Skeletal muscle satellite cell (primary cell): ENCODE measurements around the gene TBL3.
"Not testable (repeated sequence)": the region's sequence is repeated elsewhere in the genome, so short reads cannot be mapped to it uniquely, and the experiment has no call there.

Experiments
- H3K27me3 ChIP-seq: 2 replicates; pipeline ENCODE4 v1.7.0; 2013; ENCODE audit warnings: low read length; ENCODE audit not compliant: control insufficient read depth, insufficient read depth
- H3K36me3 ChIP-seq: 2 replicates; pipeline ENCODE4 v1.7.0; 2013; ENCODE audit warnings: mild to moderate bottlenecking, control low read depth, low read length; ENCODE audit not compliant: insufficient read depth
- H3K4me1 ChIP-seq: 2 replicates; pipeline ENCODE4 v1.7.0; 2013; ENCODE audit warnings: low read length; ENCODE audit not compliant: control insufficient read depth, insufficient read depth
- H3K4me2 ChIP-seq: 2 replicates; pipeline ENCODE4 v1.7.0; 2013; ENCODE audit warnings: mild to moderate bottlenecking, low read length
- H3K4me3 ChIP-seq: 2 replicates; pipeline ENCODE4 v1.7.0; 2013; ENCODE audit warnings: low read length
- H3K9ac ChIP-seq: 2 replicates; pipeline ENCODE4 v1.7.0; 2013; ENCODE audit warnings: mild to moderate bottlenecking, low read depth, low read length, moderate library complexity
- H3K9me3 ChIP-seq: replicated peaks from 2 replicates; pipeline ENCODE4 v1.7.0; 2013; ENCODE audit warnings: mild to moderate bottlenecking, control low read depth, low read length

Gene TBL3

GRCh38 chr16:2008631-2009163, 36.8 kb downstream of the TBL3 start:
- Histone ChIP-seq H3K4me1 (peaks cover 58% of the 10 kb centered on the region), H3K36me3 (peaks cover under 1% of the 10 kb centered on the region), H3K27me3 (no peaks in the 10 kb centered on the region), H3K9me3 (no peaks in the 10 kb centered on the region), H3K9ac (peak overlapping the region; percentile 95), H3K4me2 (peak overlapping the region; percentile 93), H3K4me3 (peak overlapping the region; percentile 74)

GRCh38 chr16:2009164-2009711, 37.4 kb downstream of the TBL3 start:
- peak overlapping the region; percentile 95 for H3K9ac ChIP-seq
- no peaks in the 10 kb centered on the region for H3K27me3 ChIP-seq
- peak overlapping the region; percentile 74 for H3K4me3 ChIP-seq
- H3K36me3 ChIP-seq: no peaks in the 10 kb centered on the region
- peaks cover 54% of the 10 kb centered on the region for H3K4me1 ChIP-seq
- H3K4me2 ChIP-seq: peak overlapping the region; percentile 93
- H3K9me3 ChIP-seq: no peaks in the 10 kb centered on the region

DNA sequence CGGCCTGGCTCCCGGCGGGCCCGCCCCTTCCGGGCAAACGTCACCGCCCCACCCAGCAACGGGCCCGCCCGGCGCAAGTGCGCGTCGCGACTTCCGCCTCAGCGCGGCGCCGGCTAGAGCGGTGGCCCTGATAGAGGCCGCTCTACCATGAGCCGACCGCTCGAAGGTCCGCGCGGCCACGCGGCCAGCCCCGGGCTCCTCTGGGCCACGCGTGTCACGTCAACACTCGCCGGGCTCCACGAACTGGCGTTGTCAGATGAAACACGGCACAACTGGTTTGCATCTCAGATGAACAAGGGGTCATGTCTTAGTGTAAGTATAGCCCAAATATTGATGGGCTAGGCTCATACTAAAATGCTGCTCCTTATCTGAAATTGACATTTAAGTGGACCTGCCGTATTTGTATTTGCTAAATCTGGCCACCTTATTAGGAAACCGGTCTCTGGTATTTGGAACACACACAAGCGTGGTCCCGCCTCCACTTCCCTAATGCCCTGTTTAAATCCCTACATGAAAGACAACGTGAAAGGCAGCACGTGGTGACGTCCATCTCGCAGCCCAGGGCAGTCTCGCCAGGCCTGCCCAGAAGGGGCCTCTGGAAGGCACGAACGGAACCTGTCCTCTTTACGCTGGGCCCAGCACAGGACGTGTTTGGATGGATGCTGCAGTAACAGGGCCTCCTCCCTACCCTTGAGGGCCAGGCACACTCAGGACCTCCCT, 38.1 kb downstream of the TBL3 start, which contains the start of gene ZNF598:
Gene ZNF598, minus strand, starts transcription at position 31 of the 720 bp plus-strand sequence.
- Histone ChIP-seq H3K27me3 (no peaks in the 10 kb centered on the region), H3K4me1 (peaks cover 47% of the 10 kb centered on the region), H3K9ac (peak within 1 kb of the TSS; percentile 95), H3K36me3 (no peaks in the 10 kb centered on the region), H3K9me3 (no peaks in the 10 kb centered on the region), H3K4me3 (peak within 1 kb of the TSS; percentile 74), H3K4me2 (peak within 1 kb of the TSS; percentile 93)

- H3K4me3 ChIP-seq: not testable (repeated sequence)
- H3K4me1 ChIP-seq: peaks cover 30% of the 10 kb centered on the region
These were observed 39.9 kb downstream of the TBL3 start for GRCh38 chr16:2011726-2012125.

DNA sequence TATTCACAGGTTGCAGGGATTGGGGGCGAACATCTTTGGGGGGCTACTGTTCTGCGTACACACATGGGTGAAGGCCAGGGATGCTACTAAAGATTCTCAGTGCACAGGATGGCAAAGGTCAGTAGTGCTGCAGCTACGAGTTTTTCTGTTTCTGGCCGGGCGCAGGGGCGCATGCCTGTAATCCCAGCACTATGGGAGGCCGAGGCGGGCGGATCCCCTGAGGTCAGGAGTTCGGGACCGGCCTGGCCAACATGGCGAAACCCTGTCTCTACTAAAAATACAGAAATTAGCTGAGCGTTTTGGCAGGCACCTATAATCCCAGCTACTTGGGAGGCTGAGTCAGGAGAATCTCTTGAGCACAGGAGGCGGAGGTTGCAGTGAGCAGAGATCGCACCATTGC, 41.7 kb downstream of the TBL3 start:
- Histone ChIP-seq H3K36me3 (no peaks in the 10 kb centered on the region), H3K9me3 (no peaks in the 10 kb centered on the region), H3K4me1 (peaks cover 11% of the 10 kb centered on the region), H3K4me3 (no peak overlapping the region), H3K27me3 (no peaks in the 10 kb centered on the region), H3K4me2 (no peak overlapping the region), H3K9ac (no peak overlapping the region)

More at GRCh38 chr16:2011726-2012125, 39.9 kb downstream of the TBL3 start:
- H3K9ac ChIP-seq, H3K4me2 ChIP-seq, H3K27me3 ChIP-seq, H3K9me3 ChIP-seq, H3K36me3 ChIP-seq: not testable (repeated sequence)

DNA sequence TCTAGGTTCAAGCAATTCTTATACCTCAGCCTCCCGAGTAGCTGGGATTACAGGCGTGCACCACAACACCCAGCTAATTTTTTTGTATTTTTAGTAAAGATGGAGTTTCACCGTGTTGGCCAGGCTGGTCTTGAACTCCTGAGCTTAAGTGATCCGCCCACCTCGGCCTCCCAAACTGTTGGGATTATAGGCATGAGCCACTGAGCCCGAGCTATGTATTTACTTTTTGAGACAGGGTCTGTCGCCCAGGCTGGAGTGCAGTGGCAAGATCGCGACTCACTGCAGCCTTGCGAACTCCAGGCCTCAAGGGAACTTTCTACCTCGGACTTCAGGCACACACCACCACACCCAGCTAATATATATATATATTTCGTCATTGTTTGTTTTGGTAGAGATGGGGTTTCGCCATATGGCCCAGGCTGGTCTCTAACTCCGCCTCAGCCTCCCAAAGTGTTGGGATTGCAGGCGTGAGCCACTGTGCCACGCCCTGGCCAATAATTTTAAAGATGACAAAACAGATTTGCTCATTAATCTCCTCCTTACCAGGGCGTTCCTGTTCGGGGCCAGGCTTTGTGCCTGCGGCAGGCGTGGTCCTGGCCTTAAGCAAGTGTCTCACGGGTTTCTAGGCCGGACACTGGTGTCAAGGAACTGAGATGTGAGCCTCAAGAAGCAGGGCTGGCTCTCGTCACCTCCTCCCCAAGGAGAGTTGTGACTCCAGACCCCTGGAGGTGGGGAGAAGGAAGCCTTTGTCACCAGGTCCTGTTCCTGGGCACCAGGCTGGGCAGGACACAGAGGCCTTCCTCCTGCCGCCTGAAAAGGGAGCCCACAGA, 43.5 kb downstream of the TBL3 start:
- peaks cover 15% of the 10 kb centered on the region for H3K4me1 ChIP-seq
- no peak overlapping the region for H3K9ac ChIP-seq
- H3K4me2 ChIP-seq: no peak overlapping the region
- H3K9me3 ChIP-seq: no peaks in the 10 kb centered on the region
- peaks cover 2% of the 10 kb centered on the region for H3K27me3 ChIP-seq
- no peak overlapping the region for H3K4me3 ChIP-seq
- no peaks in the 10 kb centered on the region for H3K36me3 ChIP-seq

- Histone ChIP-seq H3K9me3 (no peaks in the 10 kb centered on the region), H3K9ac (no peak overlapping the region), H3K4me3 (no peak overlapping the region), H3K4me2 (no peak overlapping the region), H3K27me3 (peaks cover 3% of the 10 kb centered on the region), H3K36me3 (no peaks in the 10 kb centered on the region), H3K4me1 (peaks cover 15% of the 10 kb centered on the region)
These were observed 44.0 kb downstream of the TBL3 start for GRCh38 chr16:2015947-2016208.

DNA sequence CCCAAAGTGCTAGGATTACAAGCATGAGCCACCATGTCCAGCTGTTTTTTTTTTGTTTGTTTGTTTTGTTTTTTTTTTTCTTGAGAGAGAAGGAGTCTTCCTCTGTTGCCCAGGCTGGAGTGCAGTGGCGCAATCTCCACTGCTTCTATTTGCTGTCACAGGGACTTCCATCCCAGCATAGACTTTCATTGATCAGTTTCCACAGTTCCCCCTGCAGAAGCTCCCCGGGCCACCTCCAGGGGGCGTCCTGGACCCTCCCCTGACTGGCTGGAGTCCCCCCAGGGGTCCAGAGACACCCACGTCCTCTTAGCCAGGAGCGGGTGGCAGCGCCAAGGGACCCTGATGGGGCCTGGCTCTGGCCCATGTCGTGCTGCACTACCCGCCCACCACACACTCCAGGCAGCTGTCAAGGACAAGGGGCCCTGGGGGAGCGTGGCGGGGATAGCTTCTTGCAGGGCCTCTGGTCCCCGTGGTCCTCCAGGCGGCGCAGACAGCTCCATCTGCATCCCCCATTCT, 44.6 kb downstream of the TBL3 start:
- Histone ChIP-seq H3K9ac (no peak overlapping the region), H3K27me3 (peaks cover 3% of the 10 kb centered on the region), H3K36me3 (no peaks in the 10 kb centered on the region), H3K4me1 (peaks cover 15% of the 10 kb centered on the region), H3K4me3 (no peak overlapping the region), H3K4me2 (no peak overlapping the region), H3K9me3 (no peaks in the 10 kb centered on the region)

- Histone ChIP-seq H3K9ac (no peak within 1 kb of the TSS), H3K4me1 (peaks cover 27% of the 10 kb centered on the region), H3K4me2 (peak within 1 kb of the TSS; percentile 73), H3K27me3 (peaks cover 3% of the 10 kb centered on the region), H3K9me3 (no peaks in the 10 kb centered on the region), H3K36me3 (no peaks in the 10 kb centered on the region), H3K4me3 (peak within 1 kb of the TSS; percentile 45)
These were observed 47.7 kb downstream of the TBL3 start, which contains the start of gene NPW for GRCh38 chr16:2019518-2019920. Gene NPW, plus strand, starts transcription at chr16:2019785.

DNA sequence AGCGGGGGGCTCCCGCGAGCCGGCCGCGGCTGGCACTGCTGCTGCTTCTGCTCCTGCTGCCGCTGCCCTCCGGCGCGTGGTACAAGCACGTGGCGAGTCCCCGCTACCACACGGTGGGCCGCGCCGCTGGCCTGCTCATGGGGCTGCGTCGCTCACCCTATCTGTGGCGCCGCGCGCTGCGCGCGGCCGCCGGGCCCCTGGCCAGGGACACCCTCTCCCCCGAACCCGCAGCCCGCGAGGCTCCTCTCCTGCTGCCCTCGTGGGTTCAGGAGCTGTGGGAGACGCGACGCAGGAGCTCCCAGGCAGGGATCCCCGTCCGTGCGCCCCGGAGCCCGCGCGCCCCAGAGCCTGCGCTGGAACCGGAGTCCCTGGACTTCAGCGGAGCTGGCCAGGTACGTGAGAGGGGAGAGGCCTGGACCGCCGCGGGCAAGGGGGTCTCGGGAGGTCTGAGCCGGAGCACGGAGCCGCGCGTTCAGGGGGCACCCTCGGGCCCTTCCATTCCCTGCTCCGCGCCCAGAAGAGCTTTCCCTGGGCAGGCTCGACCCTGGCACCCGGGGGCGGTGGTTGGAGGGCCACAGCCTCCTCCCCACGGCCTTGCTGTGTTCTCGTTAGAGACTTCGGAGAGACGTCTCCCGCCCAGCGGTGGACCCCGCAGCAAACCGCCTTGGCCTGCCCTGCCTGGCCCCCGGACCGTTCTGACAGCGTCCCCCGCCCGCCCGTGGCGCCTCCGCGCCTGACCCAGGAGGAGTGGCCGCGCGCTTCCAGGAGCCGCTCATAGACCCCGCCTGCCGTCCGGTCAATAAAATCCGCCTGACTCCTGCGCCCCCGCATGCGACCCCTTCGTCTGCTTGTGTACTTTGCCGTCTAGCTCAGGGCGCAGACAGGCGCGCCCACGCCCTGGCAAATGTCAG, 48.3 kb downstream of the TBL3 start:
- H3K4me1 ChIP-seq: peaks cover 27% of the 10 kb centered on the region
- peak overlapping the region; percentile 45 for H3K4me3 ChIP-seq
- H3K36me3 ChIP-seq: no peaks in the 10 kb centered on the region
- peaks cover 3% of the 10 kb centered on the region for H3K27me3 ChIP-seq
- H3K9ac ChIP-seq: no peak overlapping the region
- no peaks in the 10 kb centered on the region for H3K9me3 ChIP-seq
- H3K4me2 ChIP-seq: peak overlapping the region; percentile 73
